ENCODE results near the gene ARFGAP2.

DNA sequence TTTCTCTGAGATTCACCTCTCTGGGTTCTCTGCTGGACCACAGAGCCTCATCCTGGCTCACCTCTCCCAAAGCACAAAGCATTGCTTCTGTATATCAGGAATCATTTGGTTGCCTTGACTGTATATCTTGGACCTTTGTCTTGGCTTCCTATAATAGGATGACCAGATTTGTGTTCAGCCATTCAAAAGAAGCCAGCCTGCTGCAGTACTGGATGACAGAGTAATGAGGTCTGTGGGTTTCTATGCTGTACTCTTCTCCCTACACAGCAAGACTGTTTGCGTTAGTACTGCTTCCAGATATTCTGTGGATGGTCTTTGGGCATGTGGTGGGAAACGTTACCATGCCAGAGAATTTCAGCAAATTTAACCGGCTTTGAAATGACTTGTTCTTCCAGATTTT lies 39.8 kb downstream of the ARFGAP2 start:
- TF ChIP-seq, protein P1, sequence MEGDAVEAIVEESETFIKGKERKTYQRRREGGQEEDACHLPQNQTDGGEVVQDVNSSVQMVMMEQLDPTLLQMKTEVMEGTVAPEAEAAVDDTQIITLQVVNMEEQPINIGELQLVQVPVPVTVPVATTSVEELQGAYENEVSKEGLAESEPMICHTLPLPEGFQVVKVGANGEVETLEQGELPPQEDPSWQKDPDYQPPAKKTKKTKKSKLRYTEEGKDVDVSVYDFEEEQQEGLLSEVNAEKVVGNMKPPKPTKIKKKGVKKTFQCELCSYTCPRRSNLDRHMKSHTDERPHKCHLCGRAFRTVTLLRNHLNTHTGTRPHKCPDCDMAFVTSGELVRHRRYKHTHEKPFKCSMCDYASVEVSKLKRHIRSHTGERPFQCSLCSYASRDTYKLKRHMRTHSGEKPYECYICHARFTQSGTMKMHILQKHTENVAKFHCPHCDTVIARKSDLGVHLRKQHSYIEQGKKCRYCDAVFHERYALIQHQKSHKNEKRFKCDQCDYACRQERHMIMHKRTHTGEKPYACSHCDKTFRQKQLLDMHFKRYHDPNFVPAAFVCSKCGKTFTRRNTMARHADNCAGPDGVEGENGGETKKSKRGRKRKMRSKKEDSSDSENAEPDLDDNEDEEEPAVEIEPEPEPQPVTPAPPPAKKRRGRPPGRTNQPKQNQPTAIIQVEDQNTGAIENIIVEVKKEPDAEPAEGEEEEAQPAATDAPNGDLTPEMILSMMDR (IDR thresholded peaks at IDR 0.05 in 8 of 11, conservative IDR thresholded peaks at IDR 0.05 in 3 of 11), result no peak
- TF ChIP-seq POLR2AphosphoS5 (IDR thresholded peaks at IDR 0.05), result no peak
